GM18858 (cell line): ENCODE measurements around the gene ABCC10.

ENCODE experiments used
- ATAC-seq: cut with Tn5 transposase; IDR thresholded peaks from one replicate; pipeline ENCODE4 v1.9.1; 2021; ENCODE audit not compliant: unreplicated experiment

The ABCC10 gene

DNA sequence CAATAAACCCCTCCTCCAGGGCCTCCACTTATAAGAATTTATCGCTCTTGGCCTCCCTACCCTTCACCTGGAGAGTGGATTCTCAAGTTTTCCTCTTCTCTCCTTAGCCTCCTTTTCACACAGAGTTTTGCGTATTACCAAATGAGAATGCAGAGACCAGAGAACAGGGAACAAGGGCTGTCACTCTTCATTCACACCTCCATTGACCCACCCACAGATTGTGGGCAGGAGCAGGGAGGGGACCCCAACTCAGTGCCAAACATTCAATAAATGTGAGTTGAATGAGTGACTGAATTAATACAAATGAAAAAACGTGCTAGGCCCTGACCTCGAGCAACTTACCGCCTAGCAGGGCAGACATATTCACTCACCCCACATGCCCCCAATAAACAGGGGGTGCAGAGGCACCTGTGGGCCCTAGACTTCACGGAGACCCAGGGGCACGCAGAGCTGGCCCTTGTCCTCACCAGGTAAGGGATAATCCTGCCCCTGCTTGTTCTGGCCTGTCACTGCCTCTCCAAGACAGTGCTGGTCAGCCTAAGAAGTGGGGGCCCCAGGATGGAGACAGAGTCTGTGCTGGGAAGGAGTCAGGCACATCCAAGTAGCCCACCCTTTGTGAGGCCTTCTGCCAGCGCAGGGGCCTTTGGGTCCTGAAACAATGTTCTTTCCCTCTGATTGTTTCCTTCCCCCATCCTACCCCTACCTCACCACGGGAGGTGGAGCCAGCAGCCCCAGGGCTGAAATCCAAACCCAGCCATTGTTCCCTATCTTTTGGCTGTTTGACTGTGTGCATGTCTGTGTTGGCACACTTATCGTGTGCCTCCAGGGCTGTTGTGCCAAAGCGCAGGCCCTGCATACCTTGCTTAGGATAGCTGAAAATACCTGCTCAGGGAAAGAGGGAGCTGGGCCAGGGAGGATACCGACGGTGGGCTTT is 41.7 kb downstream of the ABCC10 start:
- no peak for ATAC-seq

DNA sequence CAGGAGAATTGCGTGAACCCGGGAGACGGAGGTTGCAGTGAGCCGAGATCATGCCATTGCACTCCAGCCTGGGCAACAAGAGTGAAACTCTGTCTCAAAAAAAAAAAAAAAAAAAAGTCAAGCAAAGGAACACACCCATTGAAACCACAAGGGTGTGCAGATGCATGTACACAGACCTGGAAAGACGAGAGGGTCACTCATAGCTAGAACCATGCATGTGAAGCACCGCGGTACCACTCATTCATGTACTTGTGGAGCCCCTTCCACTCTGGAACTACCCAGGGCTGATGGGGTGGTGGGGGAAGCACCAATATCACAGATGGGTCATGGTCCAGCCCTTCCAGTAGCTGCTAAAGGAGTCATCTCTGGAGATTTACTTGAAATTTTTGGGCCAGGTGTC is 42.6 kb downstream of the ABCC10 start:
- no peak for ATAC-seq

DNA sequence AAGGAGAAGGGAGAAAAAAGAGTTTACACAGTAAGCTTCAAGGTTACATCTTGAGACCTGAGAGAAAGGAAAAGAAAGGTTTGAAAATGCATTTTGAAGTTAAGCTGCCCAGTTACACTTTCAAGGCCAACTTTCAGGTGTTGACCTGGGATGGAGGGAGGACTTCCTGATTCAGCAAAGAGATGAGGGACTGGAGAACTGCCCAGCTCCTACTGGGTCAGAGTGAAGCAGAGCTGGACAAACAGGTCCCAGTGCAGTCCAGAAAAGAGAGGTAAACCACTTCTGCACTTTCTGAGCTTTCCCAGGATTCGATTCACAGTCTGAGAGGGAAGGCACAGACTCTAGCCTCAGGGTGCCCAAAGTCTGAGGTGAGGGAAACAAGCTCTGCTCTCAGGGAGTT is 44.1 kb downstream of the ABCC10 start:
- ATAC-seq = no peak

DNA sequence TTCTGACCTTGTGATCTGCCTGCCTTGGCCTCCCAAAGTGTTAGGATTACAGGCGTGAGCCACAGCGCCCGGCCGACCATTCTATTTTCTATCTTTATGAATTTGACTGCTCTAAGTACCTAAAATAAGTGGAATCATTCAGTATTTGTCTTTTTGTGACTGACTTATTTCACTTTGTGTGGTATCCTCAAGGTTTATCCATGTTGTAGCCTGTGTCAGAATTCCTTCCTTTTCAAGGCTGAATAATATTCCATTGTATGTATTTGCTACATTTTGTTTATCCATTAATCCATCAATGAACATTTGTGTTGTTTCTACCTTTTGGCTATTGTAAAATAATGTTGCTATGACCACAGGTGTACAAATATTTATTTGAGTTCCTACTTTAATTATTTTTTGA is 45.2 kb downstream of the ABCC10 start:
- no peak for ATAC-seq

DNA sequence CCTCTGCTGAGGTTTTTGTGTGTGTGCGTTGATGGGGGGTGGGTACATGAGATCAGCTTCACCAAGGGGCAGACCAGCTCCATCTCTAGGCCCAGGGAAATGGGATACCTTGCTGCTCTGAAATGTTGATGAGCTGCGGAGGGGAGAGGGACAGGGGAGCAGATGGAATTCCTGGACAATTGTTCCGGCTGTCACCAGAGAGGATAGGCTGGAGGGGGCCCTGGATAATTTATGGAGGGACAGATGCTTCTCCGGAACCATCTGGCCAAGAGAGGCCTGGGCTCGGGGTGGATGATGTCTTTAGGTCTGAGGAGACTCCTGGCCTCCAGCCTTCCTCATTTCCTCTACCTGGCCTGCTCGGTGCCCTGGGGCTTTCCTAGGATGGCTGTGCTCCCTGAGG is 48.2 kb downstream of the ABCC10 start:
- ATAC-seq = no peak

DNA sequence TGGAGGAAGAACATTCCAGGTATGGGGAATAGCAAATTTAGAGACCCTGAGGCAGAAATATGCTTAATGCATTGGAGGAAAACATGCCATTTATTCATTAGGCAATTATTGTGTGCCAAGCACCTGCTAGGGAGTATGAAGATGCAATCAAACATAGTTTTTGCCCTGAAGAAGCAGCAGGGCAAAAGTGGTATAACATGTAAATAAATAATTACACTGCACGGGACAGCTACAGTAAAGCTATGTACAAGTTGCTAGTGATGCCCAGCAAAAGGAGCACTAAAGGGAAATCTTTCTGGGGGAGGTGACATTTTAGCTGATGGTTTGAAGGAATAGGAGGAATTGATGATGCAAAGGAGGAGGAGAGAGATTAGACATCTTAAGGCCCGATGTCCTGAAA is 49.4 kb downstream of the ABCC10 start:
- ATAC-seq = no peak

DNA sequence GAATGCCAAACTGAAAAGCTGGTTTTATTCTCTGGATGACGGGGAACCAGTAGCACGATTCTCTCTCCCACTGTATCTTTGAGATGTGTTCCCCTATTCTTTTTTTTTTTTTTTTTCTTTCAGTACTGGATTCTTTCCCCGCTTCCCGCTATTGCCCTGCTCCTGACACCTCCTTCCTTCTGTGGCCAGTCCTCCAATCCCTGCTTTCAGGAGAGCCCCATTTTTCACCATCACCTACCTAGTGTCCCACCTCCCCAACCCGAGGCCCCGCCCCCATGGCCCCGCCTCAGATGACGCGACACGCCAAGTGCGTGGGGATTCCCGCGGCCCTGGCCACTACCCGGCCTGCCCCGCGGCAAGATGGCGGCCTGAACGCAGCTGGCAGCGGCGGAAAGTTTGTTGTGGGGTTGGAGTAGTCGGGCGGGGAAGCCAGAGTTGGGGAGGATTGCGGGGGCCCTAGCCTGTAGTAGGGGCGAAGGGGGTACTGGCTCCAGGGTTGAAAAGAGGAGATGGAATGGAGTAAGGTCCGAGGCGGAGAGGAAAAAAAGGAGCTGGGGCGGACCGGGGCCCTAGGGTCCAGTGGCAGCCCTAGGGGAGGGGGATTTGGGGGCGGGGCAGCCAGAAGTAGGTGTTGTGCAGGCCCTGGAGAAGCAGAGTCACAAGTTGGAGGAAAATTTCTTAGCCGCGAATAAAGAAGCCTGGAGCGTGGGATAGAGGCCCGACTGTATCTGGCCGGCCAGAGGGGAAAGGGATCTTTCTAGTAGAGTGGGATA is 50.1 kb downstream of the ABCC10 start, which contains the start of gene TJAP1:
TSS of gene TJAP1 (plus strand) at position 336 of the 773 bp plus-strand sequence. CDS start 21,432 bp downstream, outside the sequence.
- peak; percentile 49 for ATAC-seq

DNA sequence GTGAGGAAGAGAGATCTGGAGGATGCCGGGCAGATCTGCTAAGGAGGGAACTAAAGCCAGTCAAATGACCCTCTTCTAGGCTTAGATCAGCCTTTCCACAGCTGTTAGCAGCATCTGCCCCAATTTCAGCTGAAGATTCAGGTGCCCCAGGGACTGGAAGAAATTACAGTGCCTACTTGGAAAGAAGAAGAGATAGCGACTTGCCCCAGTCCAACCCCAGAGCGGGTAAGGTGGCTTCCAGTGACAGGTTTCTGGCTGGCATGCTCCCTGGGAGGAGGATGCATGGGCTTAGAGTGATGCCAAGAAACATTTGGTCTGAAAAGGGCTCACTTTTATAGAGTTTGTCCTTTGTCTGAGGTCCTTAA is 50.6 kb downstream of the ABCC10 start:
- ATAC-seq = no peak

DNA sequence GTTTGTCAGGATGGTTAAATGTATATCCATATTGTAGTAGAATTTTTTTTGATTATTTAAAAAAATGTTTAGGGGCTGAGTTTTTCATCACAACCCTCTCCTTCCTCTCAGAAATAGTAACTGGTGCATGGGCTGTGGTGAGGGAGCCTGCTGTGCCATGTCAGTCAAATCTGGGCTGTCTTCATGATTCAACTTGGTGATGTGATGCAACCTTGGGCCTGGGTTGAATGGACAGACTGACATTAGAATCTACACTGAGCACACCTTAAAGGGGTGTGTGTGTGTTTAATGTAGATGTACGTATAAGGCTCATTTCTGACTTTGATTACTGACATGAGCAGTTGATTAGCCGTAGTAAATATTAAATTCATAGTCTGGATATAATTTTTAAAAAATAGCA is 53.7 kb downstream of the ABCC10 start:
- no peak for ATAC-seq

DNA sequence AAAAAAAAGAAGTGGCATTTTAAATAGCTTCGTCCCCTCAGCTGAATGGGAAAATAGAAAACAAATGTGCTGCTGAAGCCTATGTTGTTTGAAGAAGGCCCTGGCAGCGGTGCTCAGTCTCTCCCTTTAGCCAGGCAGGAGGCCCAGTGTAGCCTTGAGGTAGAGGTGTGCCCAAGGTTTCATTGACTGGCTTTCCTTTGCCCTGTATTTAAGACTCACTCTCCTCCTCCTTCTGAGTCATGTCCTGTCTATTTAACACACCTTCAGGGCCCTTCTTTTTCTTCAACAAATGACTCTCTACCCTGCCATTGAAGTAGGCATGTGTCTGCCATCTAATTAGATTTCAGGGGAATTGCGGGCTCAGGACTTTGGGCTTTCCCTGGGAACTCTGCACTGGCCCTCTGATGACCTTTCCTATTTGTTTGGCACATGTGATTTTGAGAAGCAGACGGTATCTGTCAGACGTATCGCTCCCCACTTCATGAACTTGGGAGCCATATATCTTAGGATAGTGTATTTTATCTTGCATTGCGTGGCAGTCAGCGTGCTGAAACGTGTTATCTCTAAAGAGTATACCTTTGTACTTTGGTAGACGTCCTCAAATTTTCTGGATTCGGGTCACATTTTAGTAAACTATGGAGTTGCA is 54.4 kb downstream of the ABCC10 start:
- ATAC-seq = no peak

DNA sequence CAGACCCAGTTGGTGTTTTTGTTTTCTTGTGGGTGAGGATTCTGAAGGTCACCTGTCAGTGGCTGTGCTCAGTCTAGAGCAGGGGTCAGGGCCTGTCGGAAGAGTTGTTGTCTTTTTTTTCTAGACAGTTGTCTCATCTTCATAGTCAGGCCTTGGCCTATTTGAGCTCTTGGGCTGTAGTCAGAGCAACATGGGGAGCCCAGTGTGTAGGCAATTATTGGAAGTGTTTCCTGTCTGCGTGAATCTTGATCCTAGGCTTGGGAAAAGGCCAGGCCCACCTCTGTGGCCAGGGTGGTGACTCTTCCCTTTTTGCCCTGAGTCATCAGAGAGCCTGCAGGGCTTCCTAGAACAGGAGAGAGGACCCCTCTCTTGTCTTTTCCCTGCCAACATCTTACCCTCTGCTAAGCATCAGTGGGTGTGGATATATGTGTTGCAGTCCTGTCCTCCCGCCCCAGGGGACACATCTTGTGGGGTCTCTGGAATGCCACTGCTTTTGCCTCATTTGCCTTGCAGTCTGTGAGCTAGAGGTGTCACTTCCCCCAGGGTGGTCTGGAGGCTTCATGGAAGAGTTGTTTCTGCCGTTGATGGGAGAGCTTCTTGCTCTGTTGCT is 61.4 kb downstream of the ABCC10 start:
- ATAC-seq = no peak

DNA sequence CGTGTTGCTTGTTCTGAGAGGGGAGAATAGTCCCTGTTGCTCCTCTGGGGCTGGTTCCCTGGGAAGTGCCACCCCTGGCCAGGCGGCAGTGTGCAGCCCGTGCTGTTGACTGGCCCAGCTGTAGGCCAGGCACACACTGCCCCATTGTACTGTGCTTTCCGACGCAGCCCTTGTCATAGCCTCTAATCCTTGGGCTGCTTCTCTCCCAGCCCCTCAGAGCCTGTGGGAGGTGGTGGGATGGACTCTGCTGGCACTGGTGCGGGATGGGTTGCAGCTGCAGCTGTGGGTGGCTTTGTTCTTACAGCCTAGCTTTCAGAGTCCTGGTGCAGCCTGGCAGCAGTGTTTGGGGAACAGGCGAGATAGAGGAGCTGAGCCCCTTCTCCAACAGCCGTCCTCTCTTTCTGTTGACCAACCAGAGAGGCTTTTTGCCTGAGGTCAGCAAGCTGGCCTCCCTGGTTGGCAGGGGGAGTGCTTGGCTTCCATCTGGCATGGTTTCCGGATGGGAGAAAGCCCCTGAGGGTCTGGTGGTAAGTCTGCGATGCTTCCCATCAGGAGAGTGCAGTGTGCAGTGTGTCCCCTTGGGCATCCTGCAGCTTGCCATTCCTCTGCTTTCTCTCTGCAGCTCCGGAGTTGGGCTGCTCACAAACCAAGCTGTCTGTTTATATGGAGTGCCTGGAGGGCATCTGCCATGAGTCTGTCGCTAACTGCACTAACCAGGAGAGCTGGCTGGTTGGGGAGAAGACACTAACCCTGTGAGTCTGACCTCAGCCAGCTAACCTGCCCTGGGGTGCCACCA is 62.1 kb downstream of the ABCC10 start:
- no peak for ATAC-seq

DNA sequence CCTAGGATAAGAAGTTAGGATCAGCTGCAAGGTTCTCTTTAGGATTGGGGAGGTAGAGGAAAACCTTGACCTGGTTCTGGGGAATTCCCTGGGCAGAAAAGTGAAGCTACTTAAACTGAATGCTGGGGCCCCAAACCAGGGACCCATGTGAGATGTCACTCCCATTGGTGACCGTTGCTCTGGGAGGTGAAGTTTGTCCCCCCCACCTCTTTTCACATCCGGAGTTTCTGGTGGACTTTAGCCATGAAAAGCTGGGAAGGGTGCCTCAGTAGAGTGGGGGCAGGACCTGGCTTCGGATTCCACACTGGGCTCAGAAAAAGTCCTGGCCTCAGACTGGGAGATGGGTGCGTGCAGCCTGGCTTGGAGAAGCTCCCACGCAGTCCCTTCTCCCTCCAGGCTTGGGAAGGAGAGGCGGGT is 63.2 kb downstream of the ABCC10 start:
- ATAC-seq = no peak

DNA sequence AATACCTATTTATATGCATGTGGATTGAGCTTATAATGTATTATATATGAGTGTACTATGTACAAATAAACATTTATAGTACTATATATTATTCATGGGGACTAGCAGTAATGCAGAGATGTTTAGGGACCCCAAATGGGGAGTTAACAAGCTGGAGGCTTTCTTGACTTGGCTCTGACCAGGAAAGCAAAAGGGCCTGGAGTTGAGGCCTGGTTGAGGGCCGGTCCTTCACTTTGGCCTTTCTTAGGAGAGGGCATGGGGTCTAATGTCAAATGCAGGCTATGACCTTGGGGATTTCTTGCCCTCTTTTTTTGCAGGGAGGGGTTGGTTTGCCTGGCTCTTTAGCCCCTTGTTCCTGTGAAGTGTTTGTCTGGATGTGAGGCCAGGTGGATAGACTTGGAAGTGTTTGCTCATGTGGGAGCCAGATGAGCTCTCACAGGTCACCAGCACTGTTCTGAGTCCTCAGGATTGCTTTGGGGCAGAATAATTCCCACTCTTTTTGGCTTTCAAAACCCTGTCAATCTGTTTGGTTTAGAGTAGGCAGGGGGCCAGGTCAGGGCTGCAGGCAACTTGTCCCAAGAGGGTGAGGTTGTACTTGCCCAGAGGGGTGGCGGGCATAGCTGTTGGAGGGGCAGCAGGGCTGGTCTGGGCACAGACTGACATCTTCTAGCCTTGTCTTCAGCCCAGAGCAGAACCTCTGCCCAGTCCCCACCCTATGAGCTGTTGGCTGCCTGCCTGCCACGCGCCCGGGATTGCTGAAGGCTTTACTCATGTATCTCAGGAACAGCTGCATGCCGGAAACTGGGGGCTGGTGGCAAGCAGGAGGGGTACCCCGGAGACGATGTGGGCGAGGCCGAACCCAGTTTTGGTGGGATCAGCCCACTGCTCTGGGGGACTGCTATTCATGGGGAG is 64.7 kb downstream of the ABCC10 start:
- ATAC-seq = no peak

DNA sequence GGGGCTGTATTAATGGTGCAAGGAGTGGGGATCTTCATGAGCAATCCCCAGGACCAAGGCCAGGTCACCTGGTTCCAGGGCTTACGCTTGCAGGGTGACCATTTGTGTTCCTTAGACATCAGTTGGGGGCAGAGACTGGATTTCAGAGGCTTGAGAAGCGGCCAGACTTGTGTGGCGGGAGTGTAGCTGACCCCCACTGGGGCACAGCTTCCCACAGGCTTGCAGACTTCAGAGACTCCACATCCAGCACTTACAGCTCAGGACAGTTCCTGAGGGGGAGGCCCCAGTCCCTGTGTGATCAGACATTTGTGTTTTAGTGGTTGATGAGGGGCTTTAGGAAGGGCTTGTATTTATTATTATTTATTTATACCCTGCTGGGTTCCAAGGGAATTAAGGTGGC is 65.3 kb downstream of the ABCC10 start:
- ATAC-seq = no peak

DNA sequence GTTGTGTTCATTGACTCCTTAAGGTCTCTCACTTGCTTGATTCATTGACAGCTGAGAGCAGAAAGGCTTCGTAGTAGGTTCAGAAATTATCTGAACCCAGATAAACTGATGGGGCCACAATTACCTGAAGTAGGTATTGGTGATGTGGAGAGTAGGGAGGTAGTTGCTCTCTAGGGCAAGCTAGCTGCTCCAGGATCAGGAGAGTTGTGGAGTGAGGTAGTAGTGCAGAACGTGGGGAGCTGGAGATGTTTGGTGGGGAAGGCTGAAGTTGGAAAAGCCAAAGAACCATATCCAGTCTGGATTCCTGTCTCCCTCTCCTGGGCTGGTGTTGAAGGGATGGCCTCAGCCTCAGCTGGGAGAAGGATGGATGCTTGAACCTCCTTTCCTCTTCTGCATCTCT is 65.9 kb downstream of the ABCC10 start:
- no peak for ATAC-seq

DNA sequence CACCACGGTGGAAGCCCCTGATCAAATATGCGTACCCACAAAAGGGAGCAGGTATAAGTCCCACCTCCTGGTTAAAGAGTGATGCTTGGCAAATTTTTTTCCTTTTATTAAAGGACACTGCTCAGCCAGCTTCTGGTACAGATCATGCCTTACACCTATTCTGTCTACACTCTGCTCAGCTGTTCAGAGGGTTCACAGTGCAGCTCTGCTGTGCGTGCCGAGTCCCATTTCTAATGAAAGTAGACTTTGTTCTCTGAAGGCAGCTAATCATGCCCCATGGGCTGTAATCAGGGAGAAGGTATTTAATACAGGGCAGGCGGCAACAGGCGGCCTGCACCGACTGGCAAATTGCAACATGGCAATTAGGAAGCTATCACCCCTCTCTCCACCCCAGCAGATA is 66.5 kb downstream of the ABCC10 start:
- ATAC-seq = no peak

DNA sequence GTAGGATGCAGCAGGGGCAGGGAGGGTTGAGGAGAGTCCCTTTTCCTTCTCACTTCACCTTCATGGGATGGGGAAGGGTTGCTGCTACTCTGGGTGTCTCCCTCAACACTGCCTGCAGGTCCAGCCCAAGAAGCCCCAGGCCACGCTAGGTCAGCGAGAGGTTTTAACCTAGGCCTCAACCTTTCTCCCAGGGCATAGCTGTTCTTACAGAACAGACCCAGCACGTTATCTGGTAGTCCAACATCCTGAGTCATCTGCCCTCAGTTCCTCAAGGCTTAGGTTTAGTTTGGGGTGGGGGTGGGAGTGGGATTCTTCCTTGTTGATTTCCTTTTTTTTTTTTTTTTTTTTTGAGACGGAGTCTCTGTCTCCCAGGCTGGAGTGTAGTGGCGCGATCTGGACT is 67.0 kb downstream of the ABCC10 start:
- ATAC-seq = no peak

DNA sequence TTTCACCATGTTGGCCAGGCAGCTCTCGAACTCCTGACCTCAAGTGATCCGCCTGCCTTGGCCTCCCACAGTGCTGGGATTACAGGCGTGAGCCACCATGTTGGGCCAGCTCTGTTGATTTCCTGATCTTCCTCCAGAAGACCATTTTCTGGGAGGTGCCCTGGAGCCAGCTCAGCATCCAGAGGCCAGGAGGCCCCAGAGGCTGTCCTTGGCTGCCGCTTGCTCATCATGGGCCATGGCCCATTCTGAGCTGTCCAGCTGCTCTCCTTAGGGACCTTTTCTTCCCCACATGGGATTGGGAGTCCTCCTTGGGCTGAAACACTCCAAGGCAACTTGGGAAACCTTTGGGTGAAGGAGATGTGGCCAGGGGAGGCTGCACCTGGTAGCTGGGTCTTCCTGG is 67.4 kb downstream of the ABCC10 start:
- no peak for ATAC-seq
